Mesodermal cell (in vitro differentiated cells): Measurements from ENCODE around the gene EPHB1.
A peak's percentile ranks its signal among the peaks of the same experiment; 100 is the strongest.
"Not testable (repeated sequence)": the region's sequence is repeated elsewhere in the genome, so short reads cannot be mapped to it uniquely, and the experiment has no call there.

ENCODE experiments used
- H3K27ac ChIP-seq: 2 replicates; pipeline ENCODE4 v1.7.0; 2013; ENCODE audit warnings: mild to moderate bottlenecking, low read depth, low read length, moderate library complexity; ENCODE audit not compliant: severe bottlenecking
- H3K36me3 ChIP-seq: 2 replicates; pipeline ENCODE4 v1.7.1; 2013; ENCODE audit warnings: mild to moderate bottlenecking, low read length, moderate library complexity; ENCODE audit not compliant: control insufficient read depth, insufficient read depth
- H3K4me1 ChIP-seq: one replicate; pipeline ENCODE4 v1.7.1; 2013; ENCODE audit warnings: mild to moderate bottlenecking, low read length; ENCODE audit not compliant: insufficient read depth, control insufficient read depth, poor library complexity, severe bottlenecking
- H3K4me3 ChIP-seq: 2 replicates; pipeline ENCODE4 v1.7.0; 2013; ENCODE audit warnings: low read length, control low read depth, mild to moderate bottlenecking; ENCODE audit not compliant: insufficient read depth, poor library complexity, severe bottlenecking; ENCODE audit errors: extremely low read depth
- H3K9me3 ChIP-seq: 2 replicates; pipeline ENCODE4 v1.7.1; 2013; ENCODE audit warnings: mild to moderate bottlenecking, low read length, moderate library complexity; ENCODE audit not compliant: control insufficient read depth
- WGBS, 2 experiments: methylation state at CpG; one replicate each; pipeline ENCODE4 v1.1.5; 2013; ENCODE audit warnings: missing lambda C conversion rate in 2 of 2; ENCODE audit not compliant: insufficient coverage in 2 of 2; 5-methylcytosine and 5-hydroxymethylcytosine counted together

The EPHB1 gene

GRCh38 chr3:135017003-135017893 lies 222.2 kb downstream of the EPHB1 start:
- no peak overlapping the region for H3K27ac ChIP-seq
- H3K36me3 ChIP-seq, result no peaks in the 10 kb centered on the region
- H3K4me1 ChIP-seq, result no peaks in the 10 kb centered on the region
- no peak overlapping the region for H3K4me3 ChIP-seq
- 83 to 85% methylated on average over 5 to 6 of the region's 9 CpGs for WGBS, 2 experiments
- H3K9me3 ChIP-seq, result no peaks in the 10 kb centered on the region

GRCh38 chr3:135018149-135018923 lies 223.3 kb downstream of the EPHB1 start:
- WGBS, 2 experiments, result 80 to 94% methylated on average over 4 of the region's 7 CpGs
- Histone ChIP-seq H3K4me3 (no peak overlapping the region), H3K36me3 (no peaks in the 10 kb centered on the region), H3K4me1 (no peaks in the 10 kb centered on the region), H3K9me3 (no peaks in the 10 kb centered on the region), H3K27ac (no peak overlapping the region)

- Histone ChIP-seq H3K4me3 (no peak overlapping the region), H3K27ac (no peak overlapping the region), H3K9me3 (no peaks in the 10 kb centered on the region), H3K4me1 (no peaks in the 10 kb centered on the region), H3K36me3 (no peaks in the 10 kb centered on the region)
- 100% methylated on average over 1 of the region's 3 CpGs for WGBS, 2 experiments
Measured at GRCh38 chr3:135020181-135020580, 225.1 kb downstream of the EPHB1 start.

GRCh38 chr3:135023996-135024658 lies 229.1 kb downstream of the EPHB1 start:
- no peak overlapping the region for H3K27ac ChIP-seq
- H3K36me3 ChIP-seq, result no peaks in the 10 kb centered on the region
- H3K4me3 ChIP-seq, result no peak overlapping the region
- WGBS, 2 experiments, result 79% methylated on average over 4 to 7 of the region's 9 CpGs
- H3K4me1 ChIP-seq, result no peaks in the 10 kb centered on the region
- no peaks in the 10 kb centered on the region for H3K9me3 ChIP-seq

GRCh38 chr3:135030768-135031615 lies 235.9 kb downstream of the EPHB1 start:
- Histone ChIP-seq H3K4me3 (peak overlapping the region; percentile 8), H3K4me1 (peaks cover 13% of the 10 kb centered on the region)
- WGBS, 2 experiments, result 19 to 21% methylated on average over 17 to 25 of the region's 27 CpGs
- not testable (repeated sequence) for H3K36me3 ChIP-seq, H3K27ac ChIP-seq, H3K9me3 ChIP-seq

GRCh38 chr3:135033737-135034136 lies 238.7 kb downstream of the EPHB1 start:
- H3K4me3 ChIP-seq, result no peak overlapping the region
- no peak overlapping the region for H3K27ac ChIP-seq
- 82 to 94% methylated on average over 6 of the region's 7 CpGs for WGBS, 2 experiments
- H3K36me3 ChIP-seq, result no peaks in the 10 kb centered on the region
- no peaks in the 10 kb centered on the region for H3K9me3 ChIP-seq
- H3K4me1 ChIP-seq, result peaks cover 13% of the 10 kb centered on the region

- Histone ChIP-seq H3K9me3 (no peaks in the 10 kb centered on the region), H3K27ac (no peak overlapping the region), H3K4me1 (peaks cover 13% of the 10 kb centered on the region), H3K36me3 (no peaks in the 10 kb centered on the region), H3K4me3 (no peak overlapping the region)
- WGBS, 2 experiments, result 69 to 74% methylated on average over 4 of the region's 4 CpGs
Measured at GRCh38 chr3:135034291-135034768, 239.3 kb downstream of the EPHB1 start.

GRCh38 chr3:135034891-135035440 lies 239.9 kb downstream of the EPHB1 start:
- Histone ChIP-seq H3K36me3 (no peaks in the 10 kb centered on the region), H3K4me1 (peaks cover 13% of the 10 kb centered on the region), H3K27ac (no peak overlapping the region), H3K4me3 (no peak overlapping the region), H3K9me3 (no peaks in the 10 kb centered on the region)
- 63 to 79% methylated on average over 3 to 5 of the region's 6 CpGs for WGBS, 2 experiments

- H3K36me3 ChIP-seq, result no peaks in the 10 kb centered on the region
- H3K4me1 ChIP-seq, result peaks cover 13% of the 10 kb centered on the region
- no peaks in the 10 kb centered on the region for H3K9me3 ChIP-seq
- WGBS, 2 experiments, result 83 to 95% methylated on average over 2 to 4 of the region's 5 CpGs
- H3K4me3 ChIP-seq, result no peak overlapping the region
- H3K27ac ChIP-seq, result no peak overlapping the region
Measured at GRCh38 chr3:135038186-135038585, 243.1 kb downstream of the EPHB1 start.
